GM21786 (cell line): Measurements from ENCODE around the gene KDM8.

Experiments
- ATAC-seq: cut with Tn5 transposase; IDR thresholded peaks from one replicate; pipeline ENCODE4 v1.9.1; 2021; ENCODE audit not compliant: unreplicated experiment

KDM8 gene

GRCh38 chr16:27203507-27204311, at the start of gene KDM8:
Gene KDM8 (plus strand): TSS chr16:27203526. CDS start chr16:27210124, 6,598 bp downstream.
- ATAC-seq: peak; percentile 77

- no peak for ATAC-seq
Measured at GRCh38 chr16:27154705-27155521, 48.4 kb upstream of the KDM8 start.

GRCh38 chr16:27156579-27156978, 46.7 kb upstream of the KDM8 start:
- no peak for ATAC-seq

GRCh38 chr16:27161398-27161797, 41.9 kb upstream of the KDM8 start:
- ATAC-seq: no peak

GRCh38 chr16:27164352-27164751, 39.0 kb upstream of the KDM8 start:
- no peak for ATAC-seq

- ATAC-seq: no peak
Measured at GRCh38 chr16:27165576-27165975, 37.8 kb upstream of the KDM8 start.

GRCh38 chr16:27168790-27169189, 34.5 kb upstream of the KDM8 start:
- ATAC-seq: no peak

- ATAC-seq: no peak
Measured at GRCh38 chr16:27169511-27170071, 33.7 kb upstream of the KDM8 start.

GRCh38 chr16:27171584-27171983, 31.7 kb upstream of the KDM8 start:
- ATAC-seq: no peak

GRCh38 chr16:27174007-27174406, 29.3 kb upstream of the KDM8 start:
- no peak for ATAC-seq

- ATAC-seq: no peak
Measured at GRCh38 chr16:27174798-27175197, 28.5 kb upstream of the KDM8 start.

GRCh38 chr16:27175888-27176287, 27.4 kb upstream of the KDM8 start:
- ATAC-seq: no peak

- ATAC-seq: no peak
Measured at GRCh38 chr16:27177031-27177774, 26.1 kb upstream of the KDM8 start.

- peak; percentile 88 for ATAC-seq
Measured at GRCh38 chr16:27179500-27180072, 23.7 kb upstream of the KDM8 start.

- ATAC-seq: no peak
Measured at GRCh38 chr16:27181019-27181790, 22.1 kb upstream of the KDM8 start.

- no peak for ATAC-seq
Measured at GRCh38 chr16:27182906-27183405, 20.4 kb upstream of the KDM8 start.

- no peak for ATAC-seq
Measured at GRCh38 chr16:27185776-27186130, 17.6 kb upstream of the KDM8 start.

- no peak for ATAC-seq
Measured at GRCh38 chr16:27188633-27189032, 14.7 kb upstream of the KDM8 start.

- ATAC-seq: no peak
Measured at GRCh38 chr16:27189335-27189972, 13.9 kb upstream of the KDM8 start.
